ENCODE measurements around the gene LIPK. TPM values are rescaled to one million over a fixed set of nuclear protein-coding genes. Genes with fewer than 3 reads are reported as not detected.

LIPK gene
- total and polyA plus RNA-seq, 2 of the 8 experiments (the other 6 are each of a cell fraction or from before 2014, with no cell fraction given), result not detected

GRCh38 chr10:88660598-88660884, 45.5 kb upstream of the LIPK start:
- Histone ChIP-seq H3K23me2 (ENCODE audit: low read depth, low read length) (no peaks in the 10 kb centered on the region), H2BK120ac (replicated peaks; ENCODE audit: low read depth, low read length) (no peak overlapping the region), H2BK20ac (ENCODE audit: low read length) (no peak overlapping the region), H3K79me2 (ENCODE audit: control insufficient read depth in 1 of 2, insufficient read depth in 2 of 2, low read length in 2 of 2) (no peaks in the 10 kb centered on the region), H3K9ac (replicated peaks in 1 of 4; ENCODE audit: extremely low read depth in 1 of 4, low read depth in 3 of 4, low read length in 3 of 4) (no peak overlapping the region), H3K14ac (ENCODE audit: insufficient read length) (no peak overlapping the region), H3K23ac (ENCODE audit: insufficient read length) (no peak overlapping the region), H3K36me3 (ENCODE audit: control insufficient read depth in 2 of 4, insufficient read depth in 4 of 4, low read length in 3 of 4) (no peaks in the 10 kb centered on the region), H4K91ac (replicated peaks; ENCODE audit: insufficient read length, low read length) (no peak overlapping the region), H4K20me1 (replicated peaks in 1 of 2; ENCODE audit: control insufficient read depth in 1 of 2, insufficient read depth in 2 of 2, low read length in 2 of 2) (no peaks in the 10 kb centered on the region), H3K18ac (ENCODE audit: extremely low read depth, low read length) (no peak overlapping the region), H3K27me3 (replicated peaks in 1 of 4; ENCODE audit: control insufficient read depth in 3 of 4, extremely low read depth in 1 of 4, insufficient read depth in 3 of 4, low read length in 3 of 4) (no peaks in the 10 kb centered on the region), H3K4me3 (ENCODE audit: extremely low read depth in 1 of 4, insufficient read depth in 2 of 4, low read depth in 3 of 4, low read length in 4 of 4) (no peak overlapping the region), H2AK5ac (ENCODE audit: low read depth, low read length) (no peak overlapping the region), H3K4me2 (ENCODE audit: insufficient read depth in 1 of 2, low read depth in 2 of 2, low read length in 2 of 2) (no peak overlapping the region), H3K79me1 (ENCODE audit: low read depth, low read length) (no peaks in the 10 kb centered on the region), H2BK5ac (ENCODE audit: low read depth, low read length) (no peak overlapping the region), H2BK15ac (ENCODE audit: low read length) (no peak overlapping the region), H3K27ac (ENCODE audit: low read depth, low read length) (no peak overlapping the region), H4K8ac (ENCODE audit: extremely low read depth, insufficient read depth, low read length) (no peak overlapping the region), H3K4me1 (replicated peaks in 1 of 4; ENCODE audit: control insufficient read depth in 3 of 4, insufficient read depth in 4 of 4, low read length in 3 of 4) (no peaks in the 10 kb centered on the region), H3K9me3 (ENCODE audit: insufficient read depth in 2 of 2, low read depth in 1 of 2, low read length in 1 of 2) (no peaks in the 10 kb centered on the region), H2BK12ac (ENCODE audit: low read depth, low read length) (no peak overlapping the region), H4K5ac (ENCODE audit: insufficient read length, low read depth, low read length) (no peak overlapping the region), H2AFZ (ENCODE audit: low read length) (no peak overlapping the region), H3K4ac (replicated peaks; ENCODE audit: insufficient read length, low read depth, low read length) (no peak overlapping the region), H3K56ac (replicated peaks; ENCODE audit: insufficient read length, low read depth, low read length) (no peak overlapping the region)
- FAIRE-seq (no peak), DNase-seq (ENCODE audit: low read depth in 1 of 2, low spot score in 2 of 2) (no peak)
- 64% methylated on average over 3 of the region's 3 CpGs; no CpG with 5 or more reads in 1 of the 2 experiments for WGBS, 2 experiments (ENCODE audit: extremely low coverage in 1 of 2, insufficient coverage in 1 of 2, insufficient read length in 1 of 2, insufficient replicate concordance in 2 of 2, low coverage in 1 of 2, low lambda C conversion rate in 2 of 2, missing lambda C conversion rate in 1 of 2)
- ChIA-PET POLR2A (ENCODE audit: partially characterized antibody) (no interaction called here), CTCF (ENCODE audit: partially characterized antibody) (no interaction called here)
- no peak for TF ChIP-seq TAF7 (optimal IDR thresholded peaks at IDR 0.05; ENCODE audit: borderline replicate concordance, low read depth, low read length)
- TF ChIP-seq EP300 (IDR thresholded peaks at IDR 0.05; ENCODE audit: borderline replicate concordance in 1 of 2, low read depth in 2 of 2, low read length in 2 of 2), result no peak
- TF ChIP-seq FOSL1 (IDR thresholded peaks at IDR 0.05; ENCODE audit: insufficient read depth, low read depth, low read length), result no peak
- TF ChIP-seq RBBP5 (IDR thresholded peaks at IDR 0.05; ENCODE audit: borderline replicate concordance, low read depth, low read length), result no peak

All from H1 (cell line).